ENCODE results near the gene LHPP. TPM values are rescaled to one million over a fixed set of nuclear protein-coding genes. Genes with fewer than 3 reads are reported as not detected.
"Not testable (repeated sequence)": the region's sequence is repeated elsewhere in the genome, so short reads cannot be mapped to it uniquely, and the experiment has no call there.

The LHPP gene
- total RNA-seq, 1 donor from 2014 or later = 4.1 TPM

- DNase-seq (ENCODE audit: low read depth in 2 of 2) = no peak
These were observed 108.2 kb downstream of the LHPP start for GRCh38 chr10:124569623-124570470.

- no peak for DNase-seq (ENCODE audit: low read depth in 2 of 2)
These were observed 109.0 kb downstream of the LHPP start for GRCh38 chr10:124570646-124571045.

GRCh38 chr10:124572751-124573150 is 111.1 kb downstream of the LHPP start:
- DNase-seq (ENCODE audit: low read depth in 2 of 2) = no peak

- no peak for DNase-seq (ENCODE audit: low read depth in 2 of 2)
These were observed 112.3 kb downstream of the LHPP start for GRCh38 chr10:124573726-124574455.

- DNase-seq (ENCODE audit: low read depth in 2 of 2) = no peak
These were observed 112.9 kb downstream of the LHPP start for GRCh38 chr10:124574456-124575070.

- DNase-seq (ENCODE audit: low read depth in 2 of 2) = no peak
These were observed 113.7 kb downstream of the LHPP start for GRCh38 chr10:124575107-124576035.

GRCh38 chr10:124576526-124577420 is 115.2 kb downstream of the LHPP start:
- no peak for DNase-seq (ENCODE audit: low read depth in 2 of 2)

GRCh38 chr10:124577651-124578050 is 116.0 kb downstream of the LHPP start:
- DNase-seq (ENCODE audit: low read depth in 2 of 2) = no peak

- no peak for DNase-seq (ENCODE audit: low read depth in 2 of 2)
These were observed 116.8 kb downstream of the LHPP start for GRCh38 chr10:124578231-124579010.

GRCh38 chr10:124579011-124579399 is 117.4 kb downstream of the LHPP start:
- DNase-seq (ENCODE audit: low read depth in 2 of 2) = no peak

- DNase-seq (ENCODE audit: low read depth in 2 of 2) = no peak
These were observed 124.5 kb downstream of the LHPP start for GRCh38 chr10:124586142-124586541.

GRCh38 chr10:124587811-124588211 is 126.2 kb downstream of the LHPP start:
- no peak for DNase-seq (ENCODE audit: low read depth in 2 of 2)

GRCh38 chr10:124588341-124588735 is 126.7 kb downstream of the LHPP start:
- not testable (repeated sequence) for DNase-seq (ENCODE audit: low read depth in 2 of 2)

- no peak for DNase-seq (ENCODE audit: low read depth in 2 of 2)
These were observed 127.3 kb downstream of the LHPP start for GRCh38 chr10:124588736-124589490.

GRCh38 chr10:124589491-124590041 is 127.9 kb downstream of the LHPP start:
- no peak for DNase-seq (ENCODE audit: low read depth in 2 of 2)

- DNase-seq (ENCODE audit: low read depth in 2 of 2) = no peak
These were observed 128.8 kb downstream of the LHPP start for GRCh38 chr10:124590216-124591122.

GRCh38 chr10:124591123-124591495 is 129.5 kb downstream of the LHPP start:
- no peak for DNase-seq (ENCODE audit: low read depth in 2 of 2)
